Measurements from ENCODE around the gene WDR41. TPM values are rescaled to one million over a fixed set of nuclear protein-coding genes. Genes with fewer than 3 reads are reported as not detected.

The WDR41 gene
- total and polyA plus RNA-seq, 9 of the 15 experiments (the other 6 are each of a cell fraction or from before 2014, with no cell fraction given) = 33.6 to 67.2 (median 55.5) TPM

- intact Hi-C loops (cut with micrococcal nuclease) (no loop called here), in situ Hi-C loops (cut with MboI) (no loop called here)
- H3K36me3 ChIP-seq (ENCODE audit: control insufficient read depth, insufficient read depth, low read length) = no peaks in the 10 kb centered on the region
- H4K20me1 ChIP-seq (replicated peaks; ENCODE audit: control insufficient read depth, insufficient read depth, low read length) = no peaks in the 10 kb centered on the region
- ChIA-PET CTCF (ENCODE audit: low intra/inter-chr PET ratio) (no interaction called here), POLR2A (no interaction called here)
- H3K9me1 ChIP-seq (ENCODE audit: control insufficient read depth, insufficient read depth, low read length) = no peaks in the 10 kb centered on the region
- BruUV-seq (replicated peaks) = no TSS peak
- FAIRE-seq (no peak), ATAC-seq (no peak), DNase-seq (ENCODE audit: extremely low read depth in 1 of 4, low spot score in 3 of 4) (no peak)
- H2AFZ ChIP-seq (ENCODE audit: low read depth, low read length) = no peak overlapping the region
- no peak overlapping the region for H3K4me3 ChIP-seq
- WGBS (ENCODE audit: insufficient coverage, low coverage, missing lambda C conversion rate) = 0% methylated on average over 2 of the region's 2 CpGs
- H3K27ac ChIP-seq (ENCODE audit: extremely low read depth, low read depth, low read length) = no peak overlapping the region
- H3K4me1 ChIP-seq (replicated peaks in 1 of 2; ENCODE audit: control insufficient read depth in 2 of 2, insufficient read depth in 2 of 2, low read length in 2 of 2) = no peaks in the 10 kb centered on the region
- no peaks in the 10 kb centered on the region for H3K79me2 ChIP-seq (ENCODE audit: control insufficient read depth, insufficient read depth, low read length)
- H3K27me3 ChIP-seq (ENCODE audit: control insufficient read depth in 2 of 2, insufficient read depth in 2 of 2, low read length in 2 of 2) = peaks cover 17 to 30% of the 10 kb centered on the region in 2 experiments
- H3K9me3 ChIP-seq (replicated peaks; ENCODE audit: control insufficient read depth, insufficient read depth, low read depth, low read length) = no peaks in the 10 kb centered on the region
- no peak overlapping the region for H3K9ac ChIP-seq (ENCODE audit: insufficient read depth in 1 of 2, low read depth in 2 of 2, low read length in 2 of 2)
- TF ChIP-seq CREB1 (IDR thresholded peaks at IDR 0.05) = no peak
- no peak for TF ChIP-seq CREB1 (CRISPR knock-in tag; IDR thresholded peaks at IDR 0.05)
- no peak for TF ChIP-seq ARHGAP35 (IDR thresholded peaks at IDR 0.05; ENCODE audit: partially characterized antibody)
- no peak for TF ChIP-seq CBFA2T2 (conservative IDR thresholded peaks at IDR 0.05)
- TF ChIP-seq SMAD4 (CRISPR knock-in tag; conservative IDR thresholded peaks at IDR 0.05) = no peak
- no peak for TF ChIP-seq ZC3H4 (CRISPR knock-in tag; IDR thresholded peaks at IDR 0.05; ENCODE audit: borderline replicate concordance)
- no peak for TF ChIP-seq GABPB1 (CRISPR knock-in tag; IDR thresholded peaks at IDR 0.05)
- no peak for TF ChIP-seq EZH2 (IDR thresholded peaks at IDR 0.05; ENCODE audit: borderline replicate concordance, low read depth, low read length)
- no peak for TF ChIP-seq ZNF224 (CRISPR knock-in tag; IDR thresholded peaks at IDR 0.05)
- no peak overlapping the region for H3K4me2 ChIP-seq (ENCODE audit: insufficient read depth, low read length)
Observed at GRCh38 chr5:77390795-77391194, 101.3 kb downstream of the WDR41 start.

Data from K562 (cell line).